GM23338 (cell line): ENCODE measurements around the gene SLC17A7.

Experiments used
- EZH2 ChIP-seq: fragments of 200-600 bp; sonication (generic); IDR thresholded peaks from one replicate; pipeline ENCODE4 v1.8.0; 2017; ENCODE audit warnings: antibody characterized with exemption, mild to moderate bottlenecking, low read depth; ENCODE audit not compliant: unreplicated experiment
- POLR2AphosphoS5 ChIP-seq: IDR thresholded peaks from 2 replicates; pipeline ENCODE4 v1.6.1; 2016; ENCODE audit warnings: antibody characterized with exemption, low read depth
- TF ChIP-seq, protein P1 (sequence below), 2 experiments: fragments of 200-600 bp in 1 of 2; sonication (generic) in 1 of 2; conservative IDR thresholded peaks; 2 replicates each; pipeline versions ENCODE4 v1.5.1 to v1.6.1; 2016 to 2017; ENCODE audit warnings: antibody characterized with exemption in 2 of 2, low read depth in 2 of 2, mild to moderate bottlenecking in 2 of 2, moderate library complexity in 1 of 2
- TF ChIP-seq, protein P2 (sequence below): IDR thresholded peaks from one replicate; pipeline ENCODE4 v1.6.1; 2018; ENCODE audit warnings: antibody characterized with exemption; ENCODE audit not compliant: unreplicated experiment

DNA sequence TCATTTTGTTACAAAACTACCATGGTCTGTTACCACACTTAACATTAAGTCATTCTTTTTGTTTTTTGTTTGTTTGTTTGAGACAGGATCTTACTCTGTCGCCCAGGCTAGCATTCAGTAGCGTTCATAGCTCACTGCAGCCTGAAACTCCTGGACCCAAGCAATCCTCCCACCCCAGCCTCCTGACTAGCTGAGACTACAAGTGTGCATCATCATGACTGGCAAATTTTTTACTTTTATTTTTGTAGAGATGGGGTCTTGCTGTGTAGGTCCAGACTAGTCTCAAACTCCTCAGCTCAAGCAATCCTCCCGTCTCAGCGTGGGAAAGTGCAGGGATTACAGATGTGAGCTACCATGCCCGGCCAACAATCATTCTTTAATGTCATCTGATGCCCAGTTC, 15.0 kb upstream of the SLC17A7 start:
- TF ChIP-seq POLR2AphosphoS5 (no peak), EZH2 (no peak)
- TF ChIP-seq, protein P1, sequence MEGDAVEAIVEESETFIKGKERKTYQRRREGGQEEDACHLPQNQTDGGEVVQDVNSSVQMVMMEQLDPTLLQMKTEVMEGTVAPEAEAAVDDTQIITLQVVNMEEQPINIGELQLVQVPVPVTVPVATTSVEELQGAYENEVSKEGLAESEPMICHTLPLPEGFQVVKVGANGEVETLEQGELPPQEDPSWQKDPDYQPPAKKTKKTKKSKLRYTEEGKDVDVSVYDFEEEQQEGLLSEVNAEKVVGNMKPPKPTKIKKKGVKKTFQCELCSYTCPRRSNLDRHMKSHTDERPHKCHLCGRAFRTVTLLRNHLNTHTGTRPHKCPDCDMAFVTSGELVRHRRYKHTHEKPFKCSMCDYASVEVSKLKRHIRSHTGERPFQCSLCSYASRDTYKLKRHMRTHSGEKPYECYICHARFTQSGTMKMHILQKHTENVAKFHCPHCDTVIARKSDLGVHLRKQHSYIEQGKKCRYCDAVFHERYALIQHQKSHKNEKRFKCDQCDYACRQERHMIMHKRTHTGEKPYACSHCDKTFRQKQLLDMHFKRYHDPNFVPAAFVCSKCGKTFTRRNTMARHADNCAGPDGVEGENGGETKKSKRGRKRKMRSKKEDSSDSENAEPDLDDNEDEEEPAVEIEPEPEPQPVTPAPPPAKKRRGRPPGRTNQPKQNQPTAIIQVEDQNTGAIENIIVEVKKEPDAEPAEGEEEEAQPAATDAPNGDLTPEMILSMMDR (conservative IDR thresholded peaks at IDR 0.05; ENCODE audit: low read depth in 2 of 2), result no peak
- TF ChIP-seq, protein P2, sequence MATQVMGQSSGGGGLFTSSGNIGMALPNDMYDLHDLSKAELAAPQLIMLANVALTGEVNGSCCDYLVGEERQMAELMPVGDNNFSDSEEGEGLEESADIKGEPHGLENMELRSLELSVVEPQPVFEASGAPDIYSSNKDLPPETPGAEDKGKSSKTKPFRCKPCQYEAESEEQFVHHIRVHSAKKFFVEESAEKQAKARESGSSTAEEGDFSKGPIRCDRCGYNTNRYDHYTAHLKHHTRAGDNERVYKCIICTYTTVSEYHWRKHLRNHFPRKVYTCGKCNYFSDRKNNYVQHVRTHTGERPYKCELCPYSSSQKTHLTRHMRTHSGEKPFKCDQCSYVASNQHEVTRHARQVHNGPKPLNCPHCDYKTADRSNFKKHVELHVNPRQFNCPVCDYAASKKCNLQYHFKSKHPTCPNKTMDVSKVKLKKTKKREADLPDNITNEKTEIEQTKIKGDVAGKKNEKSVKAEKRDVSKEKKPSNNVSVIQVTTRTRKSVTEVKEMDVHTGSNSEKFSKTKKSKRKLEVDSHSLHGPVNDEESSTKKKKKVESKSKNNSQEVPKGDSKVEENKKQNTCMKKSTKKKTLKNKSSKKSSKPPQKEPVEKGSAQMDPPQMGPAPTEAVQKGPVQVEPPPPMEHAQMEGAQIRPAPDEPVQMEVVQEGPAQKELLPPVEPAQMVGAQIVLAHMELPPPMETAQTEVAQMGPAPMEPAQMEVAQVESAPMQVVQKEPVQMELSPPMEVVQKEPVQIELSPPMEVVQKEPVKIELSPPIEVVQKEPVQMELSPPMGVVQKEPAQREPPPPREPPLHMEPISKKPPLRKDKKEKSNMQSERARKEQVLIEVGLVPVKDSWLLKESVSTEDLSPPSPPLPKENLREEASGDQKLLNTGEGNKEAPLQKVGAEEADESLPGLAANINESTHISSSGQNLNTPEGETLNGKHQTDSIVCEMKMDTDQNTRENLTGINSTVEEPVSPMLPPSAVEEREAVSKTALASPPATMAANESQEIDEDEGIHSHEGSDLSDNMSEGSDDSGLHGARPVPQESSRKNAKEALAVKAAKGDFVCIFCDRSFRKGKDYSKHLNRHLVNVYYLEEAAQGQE, result no peak
